NCI-H2196 (cell line): ENCODE results near the gene HOXA1.

ENCODE experiments used
- DNase-seq: peaks from one replicate; lab custom pipeline; 2025; ENCODE audit not compliant: unreplicated experiment; lab: John Stamatoyannopoulos, UW

The HOXA1 gene

DNA sequence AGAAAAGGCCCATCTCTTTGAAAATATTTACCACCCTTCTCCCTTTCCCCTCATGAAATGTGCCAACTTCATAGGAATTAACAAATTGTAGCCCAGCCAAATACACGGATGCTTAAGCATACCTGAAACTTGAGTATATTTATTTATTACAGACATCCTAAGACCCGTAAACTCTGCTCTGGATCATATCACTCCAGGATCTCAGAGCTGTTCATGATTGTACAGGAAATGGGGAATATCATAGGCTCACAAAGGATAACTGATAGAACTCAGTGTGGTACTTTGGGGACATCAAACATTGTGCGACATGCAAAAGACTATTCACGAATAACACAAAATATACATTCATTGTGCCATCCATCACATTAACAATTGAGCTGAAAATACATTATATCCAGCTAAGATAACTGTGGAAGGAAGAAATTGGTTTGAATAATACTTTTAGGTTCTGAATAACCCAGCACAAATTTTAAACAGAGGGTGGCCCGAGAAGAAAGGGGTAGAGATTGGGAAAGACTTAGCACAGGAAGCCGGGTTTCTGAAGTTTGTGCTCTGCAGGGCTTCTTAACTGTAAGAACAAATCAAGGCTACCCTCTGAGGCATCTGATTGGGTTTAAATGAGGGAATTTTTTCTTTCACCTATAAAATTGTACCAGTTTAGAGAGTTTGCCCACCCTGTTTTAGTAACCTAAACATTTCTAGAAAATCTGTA is 2.5 kb downstream of the HOXA1 start:
- no peak for DNase-seq

DNA sequence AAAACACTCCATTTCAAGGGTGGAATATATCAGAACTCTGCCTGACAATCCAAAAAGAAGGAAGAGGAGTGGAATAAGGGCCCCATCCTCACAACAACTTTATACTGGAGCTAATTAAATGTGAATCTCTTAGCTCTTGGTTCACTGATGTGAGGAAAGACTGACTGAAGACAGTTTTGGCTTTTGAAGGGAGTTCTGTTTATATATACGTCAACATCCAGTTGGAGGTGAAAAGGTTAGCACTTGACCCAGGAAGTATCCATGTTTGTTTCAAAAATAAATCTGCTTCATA is 3.0 kb downstream of the HOXA1 start:
- no peak for DNase-seq

DNA sequence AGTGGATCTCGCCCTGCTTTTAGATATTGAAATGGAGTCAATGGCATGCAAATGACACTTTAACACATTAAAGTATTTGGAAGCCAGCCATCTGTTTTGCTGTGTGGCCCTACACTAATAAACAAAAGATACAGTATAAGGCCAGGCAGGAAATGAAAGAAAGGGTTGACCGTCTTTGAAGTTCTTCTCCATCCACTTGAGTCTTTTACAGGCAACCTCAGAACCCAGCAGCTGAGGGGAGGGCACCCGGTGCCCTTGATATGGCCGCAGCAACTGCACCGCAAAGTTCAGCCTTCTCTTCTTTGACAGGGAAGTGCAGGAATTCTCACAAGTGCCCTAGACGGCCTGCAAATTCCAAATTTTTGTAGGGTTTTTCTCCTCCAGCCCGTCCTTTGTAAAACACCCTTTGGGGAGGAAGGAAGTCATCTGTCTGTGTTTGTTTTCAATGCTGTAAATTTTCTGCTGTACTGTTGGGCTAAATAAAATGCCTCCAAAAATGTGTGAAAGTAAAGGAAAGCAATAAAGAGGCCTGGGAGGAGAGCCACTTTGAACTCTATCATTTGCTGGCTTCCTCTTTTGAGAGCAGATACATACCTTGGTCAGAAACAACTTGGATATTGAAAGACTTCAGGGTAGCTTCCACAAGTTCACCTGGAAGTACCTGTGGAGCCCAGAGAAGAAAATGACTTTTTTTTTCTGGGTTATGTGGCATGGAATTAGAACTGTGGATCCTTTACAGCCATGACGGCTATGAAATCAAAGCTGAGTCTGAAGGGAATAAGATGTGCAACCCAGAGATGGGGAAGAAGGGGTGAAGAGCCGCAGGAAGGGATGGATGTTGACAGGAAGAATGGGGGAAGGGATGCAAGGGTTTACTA is 3.6 kb downstream of the HOXA1 start:
- DNase-seq = no peak

DNA sequence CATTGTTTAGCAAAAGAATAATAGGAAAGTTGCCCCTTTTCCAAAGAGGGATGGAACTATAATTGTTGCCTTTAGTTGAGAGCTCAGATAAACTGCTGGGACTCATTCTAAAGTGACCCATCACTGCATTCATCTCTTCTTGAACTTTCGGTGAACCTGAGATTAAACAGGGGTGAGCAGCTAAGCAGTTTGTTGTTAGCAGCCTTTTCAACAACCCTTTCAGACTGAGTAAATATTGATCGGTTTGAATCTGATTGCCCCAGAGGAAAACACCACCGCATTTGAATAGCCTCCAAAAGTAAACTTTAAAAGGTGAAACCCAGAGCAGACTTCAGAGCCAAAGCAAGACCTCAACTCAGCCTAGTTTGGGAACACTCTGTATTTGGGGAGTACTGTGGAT is 4.7 kb downstream of the HOXA1 start:
- DNase-seq = no peak

DNA sequence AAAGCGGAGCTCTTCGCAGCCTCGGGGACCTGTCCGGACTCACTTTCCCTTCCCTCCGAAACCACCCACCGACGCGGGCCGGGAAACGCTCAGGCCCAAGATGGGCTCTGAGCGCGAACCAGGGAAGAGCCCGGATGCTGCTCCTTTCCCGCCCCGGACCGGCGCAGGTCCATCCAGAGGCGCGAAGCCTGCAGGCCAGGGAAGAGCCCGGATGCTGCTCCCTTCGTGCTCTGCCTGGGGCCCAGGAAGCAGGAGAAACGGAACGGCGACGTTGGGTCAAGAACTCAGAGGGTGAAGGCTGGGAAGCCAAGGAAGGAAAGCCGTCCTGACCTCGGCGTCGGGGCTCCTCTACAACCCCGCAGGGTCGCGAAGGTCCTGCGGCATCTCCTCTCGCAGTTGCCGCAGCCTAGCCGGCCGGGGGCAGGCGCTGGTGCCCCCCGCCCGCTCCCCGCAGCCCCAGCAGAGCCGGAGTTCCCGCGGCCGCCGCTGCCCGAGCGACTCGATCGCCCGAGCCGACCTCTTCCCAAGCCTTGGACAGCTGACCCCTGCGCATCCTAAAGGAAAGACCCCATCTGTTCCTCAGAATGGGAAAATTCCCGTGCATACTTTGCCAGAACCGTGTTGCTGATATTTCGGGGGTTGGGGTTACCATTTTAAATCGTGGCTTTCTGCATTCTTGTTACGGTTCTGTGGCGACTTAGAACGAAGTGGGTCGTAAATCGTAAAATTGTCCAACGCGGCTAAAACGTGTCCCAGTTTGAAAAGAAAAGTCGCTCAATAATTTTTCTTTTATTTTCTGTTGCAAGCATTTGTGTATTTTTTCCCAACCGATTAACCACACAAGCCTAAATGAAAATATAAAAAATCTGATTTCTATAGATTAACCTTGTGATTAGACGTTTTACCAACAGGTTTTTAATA is 7.5 kb downstream of the HOXA1 start:
- no peak for DNase-seq

DNA sequence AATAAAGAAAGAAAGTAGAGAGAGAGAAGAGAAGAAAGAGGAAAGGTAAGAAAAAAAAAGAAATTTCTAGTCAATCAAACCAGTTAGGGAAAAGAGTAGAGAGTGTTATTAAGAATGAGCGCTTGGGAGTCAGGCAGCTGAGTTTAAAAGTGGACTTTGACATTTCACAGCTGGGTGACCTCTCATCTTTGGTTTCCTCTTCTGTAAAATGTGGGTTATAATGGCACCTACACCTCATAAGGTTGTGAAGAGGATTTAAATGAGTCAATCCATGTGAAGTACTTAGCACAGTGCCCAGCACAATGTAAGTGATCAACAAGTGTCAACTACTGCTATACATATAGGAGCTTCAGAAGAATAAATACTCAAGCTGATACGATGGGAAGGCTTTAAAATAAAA is 12.2 kb downstream of the HOXA1 start:
- DNase-seq = no peak

DNA sequence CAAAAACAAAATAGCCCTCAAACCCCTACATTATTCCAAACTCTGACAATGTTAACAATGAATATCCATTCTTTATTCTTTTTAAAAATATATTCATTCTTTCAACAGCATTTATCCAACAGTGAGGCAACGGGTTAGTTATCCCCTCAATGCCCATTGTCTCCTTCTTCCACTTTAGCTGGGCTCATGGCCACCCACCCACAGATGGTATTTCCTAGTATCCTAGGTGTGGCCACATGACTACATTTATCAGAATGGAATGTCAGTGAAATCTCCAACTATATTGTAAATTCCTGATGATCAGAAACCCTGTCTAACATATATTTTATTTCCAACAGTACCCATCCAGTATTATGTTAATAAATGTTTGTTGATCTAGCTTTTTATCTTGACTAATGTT is 13.6 kb downstream of the HOXA1 start:
- no peak for DNase-seq

DNA sequence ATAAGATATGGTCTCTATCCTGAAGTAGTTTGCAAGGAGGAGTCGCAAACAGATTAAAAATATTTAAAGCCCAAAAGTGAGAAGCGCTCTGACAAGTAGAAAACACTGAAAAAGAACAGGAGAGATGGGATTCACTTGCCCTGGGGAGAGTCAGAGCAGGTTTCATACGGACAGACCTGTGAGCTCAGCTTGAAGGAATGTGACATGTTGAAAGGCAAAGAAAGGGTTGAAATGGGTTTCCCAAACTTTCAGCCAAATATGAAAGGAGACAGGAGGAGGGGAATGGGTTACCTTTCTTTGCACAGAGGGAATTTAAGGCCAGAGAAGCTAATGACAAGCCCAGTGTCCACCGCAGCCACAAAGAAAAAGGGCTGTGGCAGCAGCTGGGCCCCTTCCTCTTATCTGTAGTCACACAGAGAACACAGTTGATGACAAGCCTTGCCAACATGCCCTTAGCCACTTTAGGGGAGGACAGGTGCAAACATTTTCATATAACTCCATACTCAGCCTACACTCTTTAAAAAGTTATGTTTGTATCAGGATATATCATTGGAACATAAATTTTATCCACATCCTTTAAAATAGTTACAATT is 14.9 kb downstream of the HOXA1 start:
- DNase-seq = no peak

DNA sequence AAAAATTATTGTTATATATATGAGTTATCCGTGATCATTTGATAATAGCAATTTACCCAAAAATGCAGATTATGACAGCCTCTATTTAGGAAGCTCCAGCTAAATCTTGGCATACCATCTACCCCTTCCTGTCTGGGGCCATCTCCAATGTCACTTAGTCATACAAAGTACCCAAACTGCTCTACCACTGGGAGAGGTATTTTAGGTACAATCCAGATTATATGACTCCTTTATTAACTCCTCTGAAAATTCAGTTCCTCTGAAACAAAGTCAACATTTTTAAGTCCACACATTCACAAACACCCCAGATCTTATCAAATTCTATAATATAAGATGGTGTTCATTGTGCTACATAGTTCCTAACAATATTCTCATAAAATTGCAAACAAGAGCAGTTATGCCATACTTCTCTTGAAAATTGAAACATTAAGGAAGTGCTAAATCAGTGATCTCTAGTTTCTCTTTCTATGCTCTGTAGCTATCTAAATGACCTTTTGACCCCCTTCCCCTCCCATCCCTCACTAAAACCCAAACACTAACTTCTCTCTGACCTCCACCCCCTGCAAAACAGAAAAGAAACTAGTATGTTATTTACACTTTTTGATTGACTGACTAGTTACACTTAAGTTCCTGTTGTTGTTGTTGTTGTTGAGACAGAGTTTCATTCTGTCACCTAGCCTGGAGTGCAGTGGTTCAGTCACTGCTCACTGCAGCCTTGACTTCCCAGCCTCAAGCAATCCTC is 16.4 kb downstream of the HOXA1 start:
- no peak for DNase-seq

DNA sequence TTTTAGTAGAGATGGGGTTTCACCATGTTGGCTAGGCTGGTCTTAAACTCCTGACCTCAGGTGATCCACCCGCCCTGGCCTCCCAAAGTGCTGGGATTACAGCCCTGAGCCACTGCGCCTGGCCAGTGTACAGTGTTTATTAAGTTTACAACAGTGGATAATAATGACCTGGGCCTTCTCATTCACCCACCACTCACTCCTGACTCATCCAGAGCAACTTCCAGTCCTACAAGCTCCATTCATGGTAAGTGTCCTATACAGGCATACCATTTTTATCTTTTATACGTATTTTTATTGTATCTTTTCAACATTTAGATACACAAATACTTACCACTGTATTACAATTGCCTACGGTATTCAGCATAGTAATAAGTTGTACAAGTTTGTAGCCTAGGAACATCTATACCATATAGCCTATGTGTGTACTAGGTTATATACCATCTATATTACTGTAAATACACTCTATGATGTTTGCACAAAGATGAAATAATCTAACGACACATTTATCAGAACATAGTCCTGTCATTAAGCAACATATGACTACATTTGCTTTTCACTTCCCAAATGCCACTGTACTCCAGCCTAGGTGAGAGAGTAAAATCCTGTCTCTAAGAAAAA is 17.1 kb downstream of the HOXA1 start:
- DNase-seq = no peak

DNA sequence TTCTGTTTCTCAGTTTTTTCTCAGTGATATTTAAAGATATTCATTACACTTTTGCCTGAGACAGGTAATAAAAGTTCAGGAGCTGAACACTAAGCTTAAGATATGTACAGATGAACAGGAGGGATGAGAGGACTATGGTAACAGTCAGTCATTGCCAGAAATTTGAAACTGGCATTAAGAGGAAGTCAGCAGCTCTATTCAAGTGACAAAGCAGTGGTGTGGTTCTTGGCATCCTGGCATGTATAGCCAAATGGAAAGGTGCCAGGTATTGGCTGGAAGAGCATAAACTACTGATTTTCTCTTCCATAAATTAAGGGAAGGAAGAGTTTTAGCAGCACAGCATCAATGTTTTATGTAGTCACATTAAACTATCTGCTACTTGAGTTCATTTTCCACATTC is 22.7 kb downstream of the HOXA1 start:
- DNase-seq = peak; percentile 52

DNA sequence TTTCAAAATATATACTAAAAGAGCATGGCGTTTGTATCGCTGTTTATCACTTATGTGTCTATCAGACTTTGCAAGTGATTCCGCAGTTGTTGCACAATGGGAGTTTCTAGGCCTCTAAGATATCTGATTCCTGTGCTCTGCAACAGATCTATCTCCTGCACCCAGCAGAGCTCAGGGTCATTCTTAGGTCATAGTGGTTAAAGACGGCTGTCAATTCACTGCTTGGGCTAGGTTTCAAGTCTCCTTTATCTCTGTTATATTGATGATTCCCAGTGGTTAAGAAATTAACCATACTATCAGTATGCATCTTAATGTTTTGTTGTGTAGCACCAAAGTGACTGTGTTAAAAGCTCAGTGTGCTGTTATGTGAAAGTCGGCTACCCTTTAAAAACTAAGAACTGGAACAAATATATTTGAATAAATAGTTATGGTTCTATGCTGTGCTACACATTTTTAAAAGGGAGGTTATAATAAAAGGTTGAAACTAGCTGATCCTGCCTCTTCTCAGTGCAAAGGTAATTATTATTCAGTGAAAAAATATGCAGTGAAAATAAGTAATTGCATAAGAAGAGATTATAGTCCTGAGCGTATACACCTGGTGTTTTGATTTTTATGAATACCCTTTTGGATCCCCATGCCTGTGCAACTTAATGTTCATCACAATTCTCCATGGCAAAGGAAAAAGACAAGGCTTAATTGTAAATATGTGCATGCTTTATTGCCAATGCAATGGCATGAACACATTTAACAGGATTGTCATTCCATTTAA is 24.0 kb downstream of the HOXA1 start:
- no peak for DNase-seq

DNA sequence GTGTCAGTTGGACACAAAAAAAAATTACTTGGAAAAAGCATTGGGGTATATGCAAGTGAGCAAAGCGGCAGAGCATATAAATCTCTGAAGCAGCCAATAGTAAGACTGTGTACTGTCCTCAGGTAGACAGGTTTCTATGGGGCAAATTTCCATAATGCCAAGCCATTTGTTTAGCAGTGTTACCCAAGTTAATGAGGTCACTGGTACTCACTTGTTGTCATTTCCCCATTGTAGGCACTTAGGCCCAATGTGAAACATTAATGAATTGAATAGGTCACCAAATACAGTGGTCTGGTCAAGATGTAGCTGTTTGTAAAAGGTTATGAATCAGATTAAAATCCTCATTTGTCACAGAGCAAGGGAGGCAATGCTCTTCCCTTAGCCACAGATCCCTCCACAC is 27.5 kb downstream of the HOXA1 start:
- DNase-seq = no peak

DNA sequence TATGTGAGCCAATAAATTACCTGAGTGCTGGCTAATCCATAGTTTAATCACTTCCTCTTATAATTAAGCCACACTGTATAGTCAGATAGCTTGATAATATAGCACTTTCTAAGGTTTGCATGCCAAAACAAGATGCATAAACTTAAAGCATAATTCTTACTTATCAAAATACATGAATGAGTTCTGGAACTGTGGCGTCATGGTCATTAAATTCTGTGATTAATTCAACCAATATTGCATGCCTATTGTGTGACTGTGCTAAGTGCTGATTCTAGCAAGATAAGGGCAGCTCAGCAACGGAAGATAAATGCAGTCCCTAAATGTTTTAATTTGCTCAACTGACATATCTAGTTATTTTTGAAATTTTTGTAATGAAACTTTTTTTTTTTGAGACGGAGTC is 29.7 kb downstream of the HOXA1 start:
- DNase-seq = no peak

DNA sequence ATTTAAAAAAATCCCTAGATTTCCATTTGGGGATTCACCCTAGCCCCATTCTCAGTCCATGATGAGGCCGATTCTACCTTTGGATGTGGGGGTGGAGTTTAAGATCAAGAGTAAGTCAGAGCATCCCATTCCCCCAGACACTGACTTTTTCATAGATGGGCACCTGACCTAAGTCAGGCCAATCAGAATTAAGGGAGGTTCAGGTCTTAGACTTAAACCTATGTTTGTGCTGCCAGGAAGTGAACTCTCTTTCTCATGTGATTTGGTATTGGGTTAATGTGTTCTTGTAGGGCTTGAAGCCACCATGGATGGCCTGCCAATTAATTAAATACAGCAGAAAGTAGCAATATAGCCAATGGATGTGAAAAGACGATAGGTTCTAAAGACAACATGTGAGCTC is 30.1 kb downstream of the HOXA1 start:
- DNase-seq = no peak

DNA sequence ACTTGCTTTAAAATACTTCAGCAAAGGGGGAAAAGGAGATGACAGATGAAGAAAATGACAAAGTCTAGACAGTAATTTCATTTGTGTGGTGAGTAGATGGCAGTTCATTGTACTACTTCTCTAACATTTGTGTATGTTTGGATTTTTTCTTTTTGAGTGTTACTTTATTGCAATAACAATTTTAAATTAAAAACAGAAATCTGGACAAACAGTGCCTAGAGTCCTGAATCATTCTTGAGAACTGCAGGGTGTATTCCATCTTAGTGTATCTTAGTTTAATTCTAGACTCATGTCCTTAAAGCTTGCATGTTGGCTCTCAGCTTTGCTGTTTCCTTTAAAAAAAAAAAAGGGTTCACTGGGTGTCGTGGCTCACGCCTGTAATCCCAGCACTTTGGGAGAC is 31.1 kb downstream of the HOXA1 start:
- DNase-seq = no peak

DNA sequence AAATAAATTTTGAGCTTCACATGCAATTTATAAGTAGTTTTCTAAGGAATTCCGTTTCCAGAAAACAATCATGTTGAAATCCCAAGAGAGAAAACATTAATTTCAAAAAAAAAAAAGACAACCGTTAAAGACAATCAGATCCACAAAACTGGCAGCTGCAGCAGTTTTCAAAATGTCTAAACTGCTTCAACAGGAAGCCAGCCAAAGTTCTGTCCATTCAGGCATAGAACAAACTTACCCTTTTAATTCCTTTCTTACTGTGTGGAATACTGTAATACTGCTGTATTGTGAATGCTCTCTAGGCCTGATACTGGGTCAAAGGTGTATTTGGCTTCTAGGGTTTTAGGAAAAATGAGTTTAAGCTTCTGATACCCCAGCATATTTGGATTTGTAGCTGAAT is 31.6 kb downstream of the HOXA1 start:
- DNase-seq = no peak

DNA sequence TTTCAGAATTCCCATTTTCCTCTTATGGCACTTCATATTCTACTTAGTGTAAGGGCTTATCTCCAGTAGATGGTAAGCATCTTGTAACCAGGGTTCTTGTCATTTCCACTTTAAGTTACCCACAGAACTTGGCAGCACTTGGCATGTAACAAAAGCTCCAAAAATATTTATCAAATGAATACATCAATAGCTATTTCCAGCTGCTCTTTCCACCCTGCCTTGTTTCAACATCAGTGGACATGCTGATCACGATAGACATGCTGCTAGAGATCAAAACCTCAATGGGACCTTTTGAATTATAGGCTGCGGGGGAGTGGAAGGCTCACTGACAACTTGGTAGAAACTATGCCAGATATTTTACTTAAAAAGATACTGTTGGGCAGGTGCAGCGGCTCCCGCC is 32.9 kb downstream of the HOXA1 start:
- no peak for DNase-seq

DNA sequence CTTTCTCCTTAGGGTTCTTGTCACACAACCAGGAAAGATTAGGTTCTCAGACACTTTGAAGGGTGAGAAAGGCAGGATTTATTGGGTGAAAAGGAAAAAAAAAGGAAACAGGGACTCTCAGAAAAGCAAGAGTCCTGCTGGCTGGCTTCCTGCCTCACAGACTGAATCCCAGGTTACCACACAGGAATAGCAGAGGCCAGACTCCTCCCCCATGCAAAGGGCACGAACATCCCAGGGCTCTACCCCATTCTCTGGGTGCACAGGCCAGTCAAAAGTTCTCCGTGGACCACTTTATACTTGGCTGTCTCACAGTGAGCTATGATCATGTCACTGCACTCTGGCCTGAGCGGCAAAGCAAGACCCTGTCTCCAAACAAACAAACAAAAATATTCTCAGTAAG is 42.6 kb downstream of the HOXA1 start:
- DNase-seq = no peak

DNA sequence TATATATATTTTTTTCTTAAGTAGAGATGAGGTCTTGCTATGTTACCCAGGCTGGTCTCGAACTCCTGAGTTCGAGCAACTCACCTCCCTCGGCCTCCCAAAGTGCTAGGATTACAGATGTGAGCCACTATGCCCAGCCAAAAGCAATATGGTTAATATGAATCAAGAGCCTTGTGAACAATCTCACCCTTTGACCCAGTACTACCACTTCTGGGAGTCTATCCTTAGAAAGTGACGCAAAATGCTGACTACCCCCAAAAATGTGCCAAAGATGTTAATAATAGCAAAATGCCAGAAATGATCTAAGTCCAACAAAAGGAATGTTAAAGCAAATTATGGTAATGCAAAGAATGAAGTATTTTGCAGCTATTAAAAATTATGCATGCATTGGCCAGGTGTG is 44.3 kb downstream of the HOXA1 start:
- no peak for DNase-seq
